HEK293T (cell line): ENCODE results near the gene PRMT7.

Experiments
- BHLHE40 ChIP-seq: fragments of 450-650 bp; IDR thresholded peaks from 2 replicates; pipeline ENCODE4 v1.6.1; 2016; ENCODE audit warnings: mild to moderate bottlenecking, moderate library complexity, borderline replicate concordance
- FOXA1 ChIP-seq: fragments of 450-650 bp; IDR thresholded peaks from 2 replicates; pipeline ENCODE4 v1.6.1; 2016; ENCODE audit warnings: mild to moderate bottlenecking
- FOXM1 ChIP-seq: fragments of 450-650 bp; IDR thresholded peaks from 2 replicates; pipeline ENCODE4 v1.6.1; 2017; ENCODE audit warnings: mild to moderate bottlenecking, borderline replicate concordance
- L3MBTL2 ChIP-seq: fragments of 450-650 bp; conservative IDR thresholded peaks from 2 replicates; pipeline ENCODE4 v1.6.1; 2016; ENCODE audit warnings: mild to moderate bottlenecking
- SP1 ChIP-seq: fragments of 450-650 bp; IDR thresholded peaks from 2 replicates; pipeline ENCODE4 v1.6.1; 2017
- SUZ12 ChIP-seq: fragments of 450-650 bp; IDR thresholded peaks from 2 replicates; pipeline ENCODE4 v1.6.1; 2016; ENCODE audit warnings: mild to moderate bottlenecking
- TARDBP ChIP-seq: fragments of 450-650 bp; IDR thresholded peaks from 2 replicates; pipeline ENCODE4 v1.6.1; 2016
- TF ChIP-seq, protein P1 (sequence below): fragments of 450-650 bp; IDR thresholded peaks from 2 replicates; pipeline ENCODE4 v1.6.1; 2016

DNA sequence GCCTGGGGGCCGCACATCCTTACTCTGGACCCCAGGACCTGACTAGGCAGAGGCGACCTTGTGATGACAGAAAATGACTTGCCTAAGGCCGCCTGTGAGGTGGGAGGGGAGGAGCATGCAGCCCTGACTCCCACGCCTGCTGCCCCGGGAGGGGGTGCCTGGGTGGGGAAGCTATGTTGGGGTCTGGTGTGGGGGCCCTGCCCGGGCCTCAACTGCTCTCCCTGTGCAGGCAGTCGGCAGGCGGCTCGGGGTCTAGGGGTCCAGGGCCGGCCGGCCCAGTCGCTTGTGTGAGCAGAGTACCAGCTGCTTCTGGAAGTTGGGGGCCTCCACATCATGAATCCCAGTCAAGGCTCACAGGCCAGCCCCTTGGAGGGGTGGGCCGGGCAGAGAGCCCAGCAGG, 48.1 kb downstream of the PRMT7 start:
- TF ChIP-seq SUZ12 (no peak), L3MBTL2 (no peak), FOXM1 (no peak), FOXA1 (no peak), TARDBP (no peak), SP1 (no peak), BHLHE40 (no peak)
- TF ChIP-seq, protein P1, sequence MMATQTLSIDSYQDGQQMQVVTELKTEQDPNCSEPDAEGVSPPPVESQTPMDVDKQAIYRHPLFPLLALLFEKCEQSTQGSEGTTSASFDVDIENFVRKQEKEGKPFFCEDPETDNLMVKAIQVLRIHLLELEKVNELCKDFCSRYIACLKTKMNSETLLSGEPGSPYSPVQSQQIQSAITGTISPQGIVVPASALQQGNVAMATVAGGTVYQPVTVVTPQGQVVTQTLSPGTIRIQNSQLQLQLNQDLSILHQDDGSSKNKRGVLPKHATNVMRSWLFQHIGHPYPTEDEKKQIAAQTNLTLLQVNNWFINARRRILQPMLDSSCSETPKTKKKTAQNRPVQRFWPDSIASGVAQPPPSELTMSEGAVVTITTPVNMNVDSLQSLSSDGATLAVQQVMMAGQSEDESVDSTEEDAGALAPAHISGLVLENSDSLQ, result no peak
